ENCODE measurements around the gene TPBG. TPM values are rescaled to one million over a fixed set of nuclear protein-coding genes. Genes with fewer than 3 reads are reported as not detected.

Gene TPBG, protein sequence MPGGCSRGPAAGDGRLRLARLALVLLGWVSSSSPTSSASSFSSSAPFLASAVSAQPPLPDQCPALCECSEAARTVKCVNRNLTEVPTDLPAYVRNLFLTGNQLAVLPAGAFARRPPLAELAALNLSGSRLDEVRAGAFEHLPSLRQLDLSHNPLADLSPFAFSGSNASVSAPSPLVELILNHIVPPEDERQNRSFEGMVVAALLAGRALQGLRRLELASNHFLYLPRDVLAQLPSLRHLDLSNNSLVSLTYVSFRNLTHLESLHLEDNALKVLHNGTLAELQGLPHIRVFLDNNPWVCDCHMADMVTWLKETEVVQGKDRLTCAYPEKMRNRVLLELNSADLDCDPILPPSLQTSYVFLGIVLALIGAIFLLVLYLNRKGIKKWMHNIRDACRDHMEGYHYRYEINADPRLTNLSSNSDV
- total RNA-seq (1 to 10 TPM; 1.4 to 3.5 (median 2.1) TPM), polyA plus RNA-seq (1 to 10 TPM; 1.8 to 3.1 TPM)
- long read RNA-seq, donor 1, full-length matches to known transcripts: 8 of 17 reads
- long read RNA-seq, donor 1, partial matches to known transcripts: 7 of 17 reads
- long read RNA-seq, donor 1, other reads (novel, unspliced or antisense): 2 of 17 reads
- long read RNA-seq, donor 2, full-length matches to known transcripts: 8 of 12 reads
- long read RNA-seq, donor 2, partial matches to known transcripts: 3 of 12 reads
- long read RNA-seq, donor 2, other reads (novel, unspliced or antisense): 1 of 12 reads
- long read RNA-seq, donor 3, full-length matches to known transcripts: 21 of 36 reads
- long read RNA-seq, donor 3, partial matches to known transcripts: 0 of 36 reads
- long read RNA-seq, donor 3, other reads (novel, unspliced or antisense): 15 of 36 reads

GRCh38 chr6:82363428-82364086 is at the start of gene TPBG:
TPBG (plus strand) TSS chr6:82363817; CDS start chr6:82364962, 1,145 bp downstream.
- WGBS, 2 donors: 0 to 1% methylated on average over 41 of the region's 41 CpGs
- no peaks in the 10 kb centered on the region for H3K9me3 ChIP-seq
- H3K4me3 ChIP-seq: peak within 1 kb of the TSS; percentile 34 to 80 (median 68)
- H3K27me3 ChIP-seq: peaks cover 0 to 70% (median 45%) of the 10 kb centered on the region in 7 donors
- peaks cover 0 to 27% (median 13%) of the 10 kb centered on the region in 9 donors for H3K4me1 ChIP-seq
- H3K36me3 ChIP-seq: peaks cover 0 to 4% (median 0%) of the 10 kb centered on the region in 9 donors
- ATAC-seq (peak; percentile 71 to 88 (median 75)), DNase-seq (peak; percentile 42 to 44)
- peak within 1 kb of the TSS; percentile 13 to 85 (median 74) for H3K27ac ChIP-seq
- peak in 4 of 9 donors; percentile 21 to 41 (median 37) for TF ChIP-seq CTCF (IDR thresholded peaks at IDR 0.05)
- intact Hi-C loops (cut with DNase I): loop anchor here in 1 of 10 donors (10.0 kb wide), 1 partner anchor 691 kb away; no protein-coding TSS in a partner anchor

GRCh38 chr6:82322386-82322785 is 41.2 kb upstream of the TPBG start:
- intact Hi-C loops (cut with DNase I): no loop called here
- no peak for ATAC-seq
- Histone ChIP-seq H3K4me1 (no peaks in the 10 kb centered on the region), H3K9me3 (peaks cover 0 to 9% (median 0%) of the 10 kb centered on the region in 11 donors), H3K27me3 (no peaks in the 10 kb centered on the region), H3K27ac (no peak overlapping the region), H3K36me3 (no peaks in the 10 kb centered on the region), H3K4me3 (no peak overlapping the region)
- 82 to 84% methylated on average over 1 of the region's 1 CpG for whole genome bisulfite sequencing, 2 donors
- no peak for TF ChIP-seq CTCF (IDR thresholded peaks at IDR 0.05)
- DNase-seq: no peak

- Histone ChIP-seq H3K36me3 (no peaks in the 10 kb centered on the region), H3K4me3 (no peak overlapping the region), H3K9me3 (no peaks in the 10 kb centered on the region), H3K27ac (no peak overlapping the region), H3K27me3 (peaks cover 0 to 9% (median 0%) of the 10 kb centered on the region in 7 donors), H3K4me1 (no peaks in the 10 kb centered on the region)
- no peak for TF ChIP-seq CTCF (IDR thresholded peaks at IDR 0.05)
- DNase-seq (no peak), ATAC-seq (no peak)
- intact Hi-C loops (cut with DNase I): no loop called here
- 62 to 73% methylated on average over 4 of the region's 4 CpGs for WGBS, 2 donors
These were observed 33.9 kb upstream of the TPBG start for GRCh38 chr6:82329766-82330165.
